Adrenal gland (tissue), 12 donors: ENCODE results near the gene KLHDC10. TPM values are rescaled to one million over a fixed set of nuclear protein-coding genes. Genes with fewer than 3 reads are reported as not detected.

Experiments used
- DNase-seq, 7 donors: peaks; one replicate each; pipeline ENCODE4 v3.0.0-alpha.2; 2019 to 2020
- H3K27ac ChIP-seq, 5 donors: fragments of 200-600 bp; sonication (generic) in 4 of 5; 1 replicate in 3 of 5; 2 replicates in 2 of 5; pipeline versions ENCODE4 v1.5.1 to v1.8.0; 2016 to 2020; ENCODE audit warnings: mild to moderate bottlenecking in 1 of 5
- H3K27me3 ChIP-seq: fragments of 200-600 bp; 2 replicates; pipeline ENCODE4 v1.8.0; 2021
- H3K36me3 ChIP-seq, 2 donors: fragments of 200-600 bp; replicated peaks in 1 of 2; 1 replicate in 1 of 2; 2 replicates in 1 of 2; pipeline versions ENCODE4 v1.5.1 to v1.8.0; 2018 to 2022
- H3K4me1 ChIP-seq, 2 donors: fragments of 200-600 bp; replicated peaks in 1 of 2; 1 replicate in 1 of 2; 2 replicates in 1 of 2; pipeline versions ENCODE4 v1.5.1 to v1.8.0; 2018 to 2021
- H3K4me3 ChIP-seq, 4 donors: fragments of 200-600 bp; sonication (generic) in 3 of 4; one replicate each; pipeline ENCODE4 v1.5.1; 2016 to 2018
- H3K9me3 ChIP-seq, 3 donors: fragments of 200-600 bp; sonication (generic) in 1 of 3; replicated peaks in 1 of 3; 1 replicate in 2 of 3; 2 replicates in 1 of 3; pipeline versions ENCODE4 v1.5.1 to v1.8.0; 2016 to 2021
- CTCF ChIP-seq, 6 experiments: fragments of 450-650 bp in 4 of 6; fragments of 200-600 bp in 2 of 6; sonication (generic) in 1 of 6; IDR thresholded peaks; 1 replicate in 5 of 6; 2 replicates in 1 of 6; pipeline versions ENCODE4 v1.5.1 to v1.8.0; 2016 to 2021; ENCODE audit warnings: antibody characterized with exemption in 6 of 6, mild to moderate bottlenecking in 2 of 6, moderate library complexity in 1 of 6
- POLR2A ChIP-seq, 2 donors: fragments of 450-650 bp; IDR thresholded peaks; one replicate each; pipeline ENCODE4 v1.6.1; 2017; ENCODE audit warnings: antibody characterized with exemption in 2 of 2, mild to moderate bottlenecking in 2 of 2, moderate library complexity in 1 of 2
- WGBS, 4 donors: extraction: QIAGEN DNeasy Blood & Tissue Kit in 2 of 4; methylation state at CpG; one replicate each; pipeline versions ENCODE4 v1.1.5 to v1.1.7; 2013 to 2017; 5-methylcytosine and 5-hydroxymethylcytosine counted together
- intact Hi-C, 2 donors: fragments of 100-400 bp; cut with DNase I; formaldehyde crosslinking; loops; one replicate each; pipeline versions ENCODE4 v1.14.1 to v1.15.0; 2022 to 2023
- polyA plus RNA-seq, 3 donors: library from polyadenylated mRNA; stranded (reverse); fragments of 200-250 nt in 2 of 3; fragments of 350-450 nt in 1 of 3; fragmentation: Illumina TruSeq in 1 of 3; extraction: RNeasy Lipid Tissue Mini Kit (QIAGEN cat#74804) in 1 of 3; gene quantifications; one replicate each; pipeline ENCODE4 v1.2.3, GENCODE V29; 2013 to 2014
- total RNA-seq, 9 donors: library from RNA; depleted of rRNA in 4 of 9; stranded (reverse); fragments of >200 nt in 4 of 9; fragments of 120-200 nt in 1 of 9; fragmentation: NEBNext Ultra II Directional in 1 of 9; extraction: Animal tissue kit (Norgen Biotek cat#: 25700) in 1 of 9; gene quantifications; one replicate each; pipeline versions ENCODE4 v1.1.0 to v1.2.4, GENCODE V29; 2013 to 2023
- donor health status: healthy with polysubstance abuse.
- donor health status: Bipolar disorder and iron deficiency.
- donor health status: DM: yes; HTN: yes; CAD: no.
- donor health status: DM: no; HTN: no; CAD: no.
- donor health status: DM: no; HTN: no; CAD: no.
- donor health status: DM: yes; HTN: yes; CAD: no.

Gene KLHDC10
- total and polyA plus RNA-seq, 12 donors = 13.4 to 57.2 (median 33.4) TPM

GRCh38 chr7:130022623-130023175 is 47.6 kb upstream of the KLHDC10 start:
- no peak for DNase-seq
- Histone ChIP-seq H3K36me3 (peaks cover 0 to 81% of the 10 kb centered on the region in 2 donors), H3K4me1 (peaks cover 9 to 12% of the 10 kb centered on the region in 2 donors), H3K9me3 (no peaks in the 10 kb centered on the region), H3K27ac (no peak overlapping the region), H3K4me3 (no peak overlapping the region), H3K27me3 (no peaks in the 10 kb centered on the region)
- intact Hi-C loops = no loop called here
- WGBS, 4 donors = 94 to 96% (median 96%) methylated on average over 7 of the region's 7 CpGs
- TF ChIP-seq CTCF (IDR thresholded peaks at IDR 0.05) (no peak), POLR2A (IDR thresholded peaks at IDR 0.05) (no peak)

DNA sequence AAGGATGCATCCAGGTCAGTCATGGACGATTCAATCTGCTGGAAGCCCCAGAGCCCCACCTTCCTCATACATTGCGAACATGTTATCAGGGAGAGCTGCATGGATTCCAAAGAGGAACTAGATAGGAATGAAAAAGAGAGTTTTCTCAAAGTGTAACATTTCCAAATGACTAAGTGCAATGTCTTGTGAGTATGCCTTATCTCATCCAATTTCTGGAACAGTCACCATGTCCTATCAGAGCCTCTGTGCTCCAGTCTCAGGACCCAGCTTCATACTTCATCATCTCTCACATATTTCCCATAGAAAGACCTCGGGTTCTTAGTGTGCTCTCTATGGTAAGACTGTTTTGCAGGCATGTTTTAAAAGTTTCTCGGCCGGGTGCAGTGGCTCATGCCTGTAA is 45.9 kb upstream of the KLHDC10 start:
- intact Hi-C loops = no loop called here
- DNase-seq = no peak
- TF ChIP-seq POLR2A (IDR thresholded peaks at IDR 0.05) (no peak), CTCF (IDR thresholded peaks at IDR 0.05) (no peak)
- Histone ChIP-seq H3K27ac (no peak overlapping the region), H3K36me3 (peaks cover 0 to 86% of the 10 kb centered on the region in 2 donors), H3K4me1 (peaks cover 9 to 11% of the 10 kb centered on the region in 2 donors), H3K4me3 (no peak overlapping the region), H3K27me3 (no peaks in the 10 kb centered on the region), H3K9me3 (no peaks in the 10 kb centered on the region)
- 90 to 96% (median 94%) methylated on average over 4 to 5 of the region's 5 CpGs for WGBS, 4 donors

GRCh38 chr7:130032698-130033097 is 37.6 kb upstream of the KLHDC10 start:
- no peak overlapping the region for H3K27ac ChIP-seq
- DNase-seq = no peak
- H3K4me3 ChIP-seq = no peak overlapping the region
- intact Hi-C loops = no loop called here
- no peaks in the 10 kb centered on the region for H3K4me1 ChIP-seq
- H3K27me3 ChIP-seq = no peaks in the 10 kb centered on the region
- TF ChIP-seq CTCF (IDR thresholded peaks at IDR 0.05) (no peak), POLR2A (IDR thresholded peaks at IDR 0.05) (no peak)
- H3K9me3 ChIP-seq = no peaks in the 10 kb centered on the region
- WGBS, 4 donors = 53 to 85% (median 56%) methylated on average over 1 of the region's 1 CpG
- H3K36me3 ChIP-seq = peaks cover 0 to 44% of the 10 kb centered on the region in 2 donors

- intact Hi-C loops = no loop called here
Measured at GRCh38 chr7:130037703-130038102, 32.6 kb upstream of the KLHDC10 start.

More at GRCh38 chr7:130037703-130038102, 32.6 kb upstream of the KLHDC10 start:
- no peaks in the 10 kb centered on the region for H3K9me3 ChIP-seq
- H3K27ac ChIP-seq = no peak overlapping the region
- TF ChIP-seq POLR2A (IDR thresholded peaks at IDR 0.05) (no peak), CTCF (IDR thresholded peaks at IDR 0.05) (peak in 4 of 6 experiments; percentile 13 to 35 (median 24))
- no peak overlapping the region for H3K4me3 ChIP-seq
- no peaks in the 10 kb centered on the region for H3K27me3 ChIP-seq
- H3K4me1 ChIP-seq = no peaks in the 10 kb centered on the region
- DNase-seq = no peak
- peaks cover 0 to 41% of the 10 kb centered on the region in 2 donors for H3K36me3 ChIP-seq
